AG09309 (cell line): ENCODE results near the gene GLRA3.
A peak's percentile ranks its signal among the peaks of the same experiment; 100 is the strongest.

Experiments
- DNase-seq: peaks from one replicate; pipeline ENCODE4 v3.0.0-alpha.2; 2010; ENCODE audit warnings: low read depth
- H3K4me3 ChIP-seq: 2 replicates; pipeline ENCODE4 v1.5.1; 2011; ENCODE audit warnings: mild to moderate bottlenecking, low read depth, low read length, moderate library complexity; ENCODE audit not compliant: control insufficient read depth
- TF ChIP-seq, protein P1 (sequence below): IDR thresholded peaks from 2 replicates; pipeline ENCODE4 v1.5.1; 2011; ENCODE audit warnings: mild to moderate bottlenecking, low read depth, low read length, inconsistent platforms; ENCODE audit not compliant: insufficient read depth, control insufficient read depth; ENCODE audit errors: missing control alignments

GLRA3 gene

DNA sequence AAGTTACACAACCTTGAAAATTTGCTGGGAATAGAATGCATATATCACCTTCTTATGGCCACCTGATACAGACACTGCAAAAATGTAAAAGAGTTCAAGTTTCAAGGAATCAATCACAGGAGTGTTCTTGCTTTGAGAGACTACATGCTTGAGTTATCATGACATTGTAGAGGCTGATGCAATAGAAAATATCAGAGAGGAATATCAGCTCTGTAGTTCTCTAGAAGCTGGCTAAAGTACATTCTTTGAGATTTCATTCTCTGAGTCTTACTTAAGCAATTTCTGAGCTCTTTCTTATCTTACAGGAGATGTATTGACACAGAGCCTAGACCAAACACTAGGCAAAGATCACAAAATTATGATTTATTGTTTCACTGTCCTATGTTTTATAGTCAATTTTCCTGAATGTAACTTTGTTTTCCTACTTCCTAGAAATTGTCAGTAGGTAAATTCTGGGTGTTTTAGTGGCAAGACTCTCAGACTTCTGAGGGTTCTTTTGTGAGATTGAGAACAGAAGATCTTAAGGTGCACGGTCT lies 154.7 kb downstream of the GLRA3 start:
- TF ChIP-seq, protein P1, sequence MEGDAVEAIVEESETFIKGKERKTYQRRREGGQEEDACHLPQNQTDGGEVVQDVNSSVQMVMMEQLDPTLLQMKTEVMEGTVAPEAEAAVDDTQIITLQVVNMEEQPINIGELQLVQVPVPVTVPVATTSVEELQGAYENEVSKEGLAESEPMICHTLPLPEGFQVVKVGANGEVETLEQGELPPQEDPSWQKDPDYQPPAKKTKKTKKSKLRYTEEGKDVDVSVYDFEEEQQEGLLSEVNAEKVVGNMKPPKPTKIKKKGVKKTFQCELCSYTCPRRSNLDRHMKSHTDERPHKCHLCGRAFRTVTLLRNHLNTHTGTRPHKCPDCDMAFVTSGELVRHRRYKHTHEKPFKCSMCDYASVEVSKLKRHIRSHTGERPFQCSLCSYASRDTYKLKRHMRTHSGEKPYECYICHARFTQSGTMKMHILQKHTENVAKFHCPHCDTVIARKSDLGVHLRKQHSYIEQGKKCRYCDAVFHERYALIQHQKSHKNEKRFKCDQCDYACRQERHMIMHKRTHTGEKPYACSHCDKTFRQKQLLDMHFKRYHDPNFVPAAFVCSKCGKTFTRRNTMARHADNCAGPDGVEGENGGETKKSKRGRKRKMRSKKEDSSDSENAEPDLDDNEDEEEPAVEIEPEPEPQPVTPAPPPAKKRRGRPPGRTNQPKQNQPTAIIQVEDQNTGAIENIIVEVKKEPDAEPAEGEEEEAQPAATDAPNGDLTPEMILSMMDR = no peak
- H3K4me3 ChIP-seq = no peak overlapping the region
- DNase-seq = peak; percentile 10

DNA sequence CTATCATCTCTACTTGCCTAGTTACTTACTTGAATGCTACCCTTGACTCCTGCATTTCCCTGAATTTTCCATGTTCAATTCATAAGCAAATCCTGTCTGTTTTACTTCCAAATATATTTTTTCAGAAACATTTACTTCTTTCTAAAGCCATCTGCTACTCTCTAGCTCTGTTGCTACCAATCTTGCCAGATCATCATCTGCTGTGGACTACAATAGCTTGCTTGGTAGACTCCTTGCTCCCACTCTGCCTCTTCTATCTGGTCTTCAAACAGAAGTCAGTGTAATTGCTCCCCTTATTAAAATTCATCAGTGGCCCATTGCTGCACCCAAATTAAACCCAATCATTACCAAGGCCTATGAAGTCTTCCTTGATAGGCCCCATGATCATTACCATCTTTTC lies 155.2 kb downstream of the GLRA3 start:
- H3K4me3 ChIP-seq = no peak overlapping the region
- TF ChIP-seq, protein P1 = no peak
- no peak for DNase-seq

DNA sequence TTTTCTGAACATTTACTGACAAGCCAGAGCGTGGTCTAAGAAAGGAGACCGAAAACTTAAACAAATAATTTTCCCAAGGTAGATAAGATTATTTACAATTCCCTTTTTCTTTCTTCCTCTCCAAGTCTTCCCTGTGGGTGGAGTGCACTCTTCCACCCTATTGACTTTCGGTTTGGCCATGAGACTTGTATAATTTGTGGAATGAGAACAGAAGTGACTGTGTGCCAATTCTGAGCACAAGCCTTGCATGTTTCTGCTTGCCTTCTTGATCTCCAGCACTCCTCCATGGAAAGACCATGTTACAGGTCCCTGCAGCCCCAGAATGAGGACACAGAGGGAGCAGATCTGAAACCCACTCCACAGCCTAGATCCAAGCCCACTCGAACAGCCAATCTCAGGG lies 156.8 kb downstream of the GLRA3 start:
- no peak for DNase-seq
- H3K4me3 ChIP-seq = no peak overlapping the region
- TF ChIP-seq, protein P1 = no peak

DNA sequence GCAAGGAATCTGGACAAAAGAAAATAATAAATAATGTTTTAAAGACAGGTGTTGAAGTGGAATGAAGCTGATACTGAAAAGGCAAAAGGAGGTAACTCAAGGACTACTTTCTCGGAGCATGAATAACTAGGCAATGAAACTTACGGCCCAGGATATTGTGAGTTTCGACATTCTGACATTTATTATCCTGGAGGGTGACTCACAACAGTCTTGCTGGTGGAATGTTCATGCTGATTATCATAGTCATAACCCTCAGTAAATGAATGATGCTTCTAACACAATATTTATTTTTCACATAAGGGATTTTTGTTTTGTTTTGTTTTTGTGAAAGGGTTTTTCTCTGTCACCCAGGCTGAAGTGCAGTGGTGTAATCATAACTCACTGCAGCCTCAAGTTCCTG lies 159.8 kb downstream of the GLRA3 start:
- peak; percentile 85 for DNase-seq

DNA sequence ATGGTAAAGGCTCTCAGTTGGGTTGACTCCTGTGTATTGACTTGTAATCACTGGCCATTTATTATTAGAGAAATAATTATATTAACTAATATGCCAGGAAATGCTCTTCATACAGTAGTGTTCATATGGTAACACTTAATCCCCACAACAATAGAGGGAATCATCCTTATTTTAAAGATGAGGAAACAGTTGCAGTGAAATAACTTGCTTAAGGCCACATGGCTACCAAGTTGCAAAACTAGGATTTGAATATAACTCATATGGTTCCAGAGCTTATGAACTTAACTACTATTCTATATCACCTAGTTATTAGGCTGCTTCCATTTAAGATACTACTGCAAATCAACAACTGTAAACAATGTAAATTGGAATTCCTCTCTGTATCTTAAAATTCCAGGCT lies 163.2 kb downstream of the GLRA3 start:
- no peak for DNase-seq
- H3K4me3 ChIP-seq = no peak overlapping the region
- TF ChIP-seq, protein P1 = no peak

More for the DNA sequence above, 159.8 kb downstream of the GLRA3 start:
- TF ChIP-seq, protein P1 = no peak
- no peak overlapping the region for H3K4me3 ChIP-seq

DNA sequence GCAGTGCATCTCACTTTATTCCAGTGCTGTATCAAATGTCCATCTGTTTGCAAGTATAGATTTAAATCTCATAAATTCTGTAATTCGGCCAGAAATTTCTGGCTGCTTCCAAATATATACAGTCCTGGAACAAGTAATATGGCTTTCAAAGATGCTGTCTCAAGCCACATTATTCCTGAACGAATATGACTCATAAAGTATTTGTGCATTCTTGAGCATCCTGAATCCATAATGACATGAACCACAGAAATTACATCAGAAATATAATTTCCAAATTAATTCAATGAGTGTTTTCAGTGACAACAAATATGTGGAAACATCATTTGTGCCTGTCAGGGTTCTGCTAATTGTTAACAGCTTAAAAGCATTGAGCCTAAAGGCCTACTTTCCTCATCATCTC lies 165.8 kb downstream of the GLRA3 start:
- DNase-seq = no peak
- TF ChIP-seq, protein P1 = no peak
- no peak overlapping the region for H3K4me3 ChIP-seq

DNA sequence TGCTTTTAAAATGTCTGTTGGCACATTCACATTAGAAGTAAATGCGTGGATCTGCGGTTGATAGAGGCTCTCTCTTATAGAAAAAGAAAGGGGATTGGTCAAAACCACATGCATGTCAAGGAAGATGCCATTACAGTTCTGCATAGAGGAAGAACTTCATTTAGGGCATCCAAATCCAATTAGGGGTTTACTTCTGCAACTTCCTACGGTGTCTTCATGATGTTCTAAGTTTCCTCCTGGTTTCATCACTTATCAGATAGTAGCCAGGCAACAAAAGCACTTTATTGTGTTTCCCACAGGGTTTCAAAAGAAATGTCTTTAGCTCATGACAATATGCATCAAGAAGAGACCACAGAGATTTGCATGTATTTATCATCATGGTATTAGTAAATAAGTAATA lies 170.8 kb downstream of the GLRA3 start:
- TF ChIP-seq, protein P1 = no peak
- DNase-seq = no peak
- no peak overlapping the region for H3K4me3 ChIP-seq
